Thyroid gland (tissue), 4 donors: ENCODE measurements around the gene GPR83.

ENCODE experiments used
- POLR2A ChIP-seq, 2 donors: fragments of 450-650 bp; IDR thresholded peaks; one replicate each; pipeline ENCODE4 v1.6.1; 2017; ENCODE audit warnings: antibody characterized with exemption in 2 of 2, mild to moderate bottlenecking in 2 of 2, moderate library complexity in 1 of 2
- TF ChIP-seq, protein P1 (sequence below), 6 experiments: fragments of 200-600 bp in 3 of 6; fragments of 450-650 bp in 3 of 6; sonication (generic) in 3 of 6; IDR thresholded peaks; one replicate each; pipeline ENCODE4 v1.5.1; 2016 to 2019; ENCODE audit warnings: antibody characterized with exemption in 6 of 6, mild to moderate bottlenecking in 2 of 6, inconsistent platforms in 1 of 6, moderate library complexity in 1 of 6

DNA sequence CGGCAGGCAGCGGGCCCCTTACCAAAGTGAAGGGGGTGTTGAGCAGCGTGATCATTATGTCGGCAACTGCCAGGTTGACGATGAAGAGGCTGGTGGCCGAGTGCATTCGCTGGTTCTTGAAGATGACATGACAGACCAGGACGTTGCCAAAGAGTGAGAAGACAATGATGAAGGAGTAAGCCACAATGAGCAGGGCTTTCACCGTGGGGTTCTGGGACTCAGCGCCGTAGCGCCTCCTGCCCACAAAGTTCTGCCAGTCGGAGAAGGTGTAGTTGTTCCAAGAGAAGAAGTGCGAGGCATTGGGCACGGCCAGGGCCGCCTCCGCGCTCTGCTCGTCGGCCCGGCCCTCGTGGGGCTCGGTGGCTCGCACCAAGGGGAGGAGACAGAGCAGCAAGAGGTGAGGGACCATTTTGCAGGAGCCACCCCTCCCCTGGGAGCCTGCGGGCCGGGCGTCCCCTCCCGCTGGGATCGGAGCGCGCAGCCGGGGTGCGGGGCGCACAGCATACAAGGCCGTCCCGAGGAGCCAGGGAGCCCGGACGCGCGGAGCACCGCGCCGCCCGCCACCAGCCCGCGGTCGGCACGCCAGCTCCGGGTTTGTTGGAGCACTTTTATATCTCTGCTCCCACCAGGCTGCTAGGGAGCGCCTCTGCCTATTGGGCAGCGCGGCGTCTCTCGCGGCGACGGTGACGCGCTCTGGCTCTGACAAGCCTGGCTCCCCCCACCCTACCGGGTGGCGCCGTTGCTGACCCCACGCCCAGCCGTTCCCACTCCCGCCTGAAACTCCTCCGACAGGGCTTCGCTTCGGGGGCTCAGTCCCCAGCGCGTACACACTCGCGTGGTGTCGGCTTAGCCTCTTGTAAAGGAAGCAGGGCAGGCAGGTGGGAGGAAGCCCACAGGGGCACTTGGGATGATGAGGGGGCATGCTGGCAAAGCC lies at the start of gene GPR83:
- TF ChIP-seq, protein P1, sequence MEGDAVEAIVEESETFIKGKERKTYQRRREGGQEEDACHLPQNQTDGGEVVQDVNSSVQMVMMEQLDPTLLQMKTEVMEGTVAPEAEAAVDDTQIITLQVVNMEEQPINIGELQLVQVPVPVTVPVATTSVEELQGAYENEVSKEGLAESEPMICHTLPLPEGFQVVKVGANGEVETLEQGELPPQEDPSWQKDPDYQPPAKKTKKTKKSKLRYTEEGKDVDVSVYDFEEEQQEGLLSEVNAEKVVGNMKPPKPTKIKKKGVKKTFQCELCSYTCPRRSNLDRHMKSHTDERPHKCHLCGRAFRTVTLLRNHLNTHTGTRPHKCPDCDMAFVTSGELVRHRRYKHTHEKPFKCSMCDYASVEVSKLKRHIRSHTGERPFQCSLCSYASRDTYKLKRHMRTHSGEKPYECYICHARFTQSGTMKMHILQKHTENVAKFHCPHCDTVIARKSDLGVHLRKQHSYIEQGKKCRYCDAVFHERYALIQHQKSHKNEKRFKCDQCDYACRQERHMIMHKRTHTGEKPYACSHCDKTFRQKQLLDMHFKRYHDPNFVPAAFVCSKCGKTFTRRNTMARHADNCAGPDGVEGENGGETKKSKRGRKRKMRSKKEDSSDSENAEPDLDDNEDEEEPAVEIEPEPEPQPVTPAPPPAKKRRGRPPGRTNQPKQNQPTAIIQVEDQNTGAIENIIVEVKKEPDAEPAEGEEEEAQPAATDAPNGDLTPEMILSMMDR (IDR thresholded peaks at IDR 0.05), result no peak
- peak in 1 of 2 donors; percentile 69 for TF ChIP-seq POLR2A (IDR thresholded peaks at IDR 0.05)
